Measurements from ENCODE around the gene TLDC2.

The TLDC2 gene

DNA sequence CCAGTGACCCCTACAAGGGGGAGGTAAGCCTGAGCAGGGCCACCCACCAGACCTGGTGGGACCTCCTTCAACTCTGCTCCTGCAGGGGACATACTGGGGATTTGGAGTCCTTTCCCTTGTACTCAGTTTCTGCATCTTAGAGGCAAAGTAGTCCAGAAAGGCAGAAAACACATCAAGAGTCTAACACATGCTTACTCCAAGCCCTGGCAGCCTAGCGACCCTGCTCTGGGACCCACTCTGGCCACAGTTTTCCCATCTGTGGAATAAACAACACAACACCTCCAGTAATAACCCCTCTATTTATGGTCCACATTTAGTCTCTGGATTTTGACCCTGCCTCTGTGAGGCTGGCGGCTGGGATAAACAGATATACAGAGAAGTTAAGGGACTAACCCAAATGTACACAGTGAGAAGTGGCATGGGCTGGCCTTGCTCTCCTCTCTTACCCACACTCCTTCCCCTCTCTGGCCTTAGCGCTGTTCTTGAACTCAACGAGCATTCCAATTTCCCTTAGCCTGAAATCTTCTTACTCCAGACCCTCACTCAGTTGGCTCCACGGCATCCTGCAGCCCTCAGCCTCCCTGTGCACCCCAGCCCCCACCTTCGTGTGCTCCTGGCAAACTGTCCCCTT, 16.1 kb upstream of the TLDC2 start:
- no peak overlapping the region for H3K4me3 ChIP-seq (ENCODE audit: low read length)
- no peak for DNase-seq (ENCODE audit: low read depth)
- TF ChIP-seq, protein P1, sequence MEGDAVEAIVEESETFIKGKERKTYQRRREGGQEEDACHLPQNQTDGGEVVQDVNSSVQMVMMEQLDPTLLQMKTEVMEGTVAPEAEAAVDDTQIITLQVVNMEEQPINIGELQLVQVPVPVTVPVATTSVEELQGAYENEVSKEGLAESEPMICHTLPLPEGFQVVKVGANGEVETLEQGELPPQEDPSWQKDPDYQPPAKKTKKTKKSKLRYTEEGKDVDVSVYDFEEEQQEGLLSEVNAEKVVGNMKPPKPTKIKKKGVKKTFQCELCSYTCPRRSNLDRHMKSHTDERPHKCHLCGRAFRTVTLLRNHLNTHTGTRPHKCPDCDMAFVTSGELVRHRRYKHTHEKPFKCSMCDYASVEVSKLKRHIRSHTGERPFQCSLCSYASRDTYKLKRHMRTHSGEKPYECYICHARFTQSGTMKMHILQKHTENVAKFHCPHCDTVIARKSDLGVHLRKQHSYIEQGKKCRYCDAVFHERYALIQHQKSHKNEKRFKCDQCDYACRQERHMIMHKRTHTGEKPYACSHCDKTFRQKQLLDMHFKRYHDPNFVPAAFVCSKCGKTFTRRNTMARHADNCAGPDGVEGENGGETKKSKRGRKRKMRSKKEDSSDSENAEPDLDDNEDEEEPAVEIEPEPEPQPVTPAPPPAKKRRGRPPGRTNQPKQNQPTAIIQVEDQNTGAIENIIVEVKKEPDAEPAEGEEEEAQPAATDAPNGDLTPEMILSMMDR (conservative IDR thresholded peaks at IDR 0.05; ENCODE audit: low read length): no peak

DNA sequence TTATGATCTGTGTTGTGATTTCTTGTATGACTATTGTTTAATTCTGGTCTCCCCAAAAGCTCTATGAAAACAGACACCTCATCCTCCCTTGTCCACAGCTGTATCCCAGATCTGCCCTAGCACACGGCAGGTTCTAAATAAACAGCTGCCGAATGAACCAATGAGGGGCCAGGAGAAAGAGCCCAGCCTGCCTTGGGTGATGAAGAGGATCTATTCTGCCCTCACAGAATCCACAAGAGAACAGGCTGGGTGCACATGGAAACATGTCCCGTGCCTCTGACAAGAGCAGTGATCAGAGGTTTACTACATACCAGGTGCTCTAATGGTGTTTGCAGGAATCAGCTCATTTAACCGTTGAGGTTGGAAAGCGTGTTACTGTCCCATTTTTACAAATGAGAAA, 15.6 kb upstream of the TLDC2 start:
- TF ChIP-seq, protein P1 (conservative IDR thresholded peaks at IDR 0.05; ENCODE audit: low read length): no peak
- no peak overlapping the region for H3K4me3 ChIP-seq (ENCODE audit: low read length)
- no peak for DNase-seq (ENCODE audit: low read depth)

DNA sequence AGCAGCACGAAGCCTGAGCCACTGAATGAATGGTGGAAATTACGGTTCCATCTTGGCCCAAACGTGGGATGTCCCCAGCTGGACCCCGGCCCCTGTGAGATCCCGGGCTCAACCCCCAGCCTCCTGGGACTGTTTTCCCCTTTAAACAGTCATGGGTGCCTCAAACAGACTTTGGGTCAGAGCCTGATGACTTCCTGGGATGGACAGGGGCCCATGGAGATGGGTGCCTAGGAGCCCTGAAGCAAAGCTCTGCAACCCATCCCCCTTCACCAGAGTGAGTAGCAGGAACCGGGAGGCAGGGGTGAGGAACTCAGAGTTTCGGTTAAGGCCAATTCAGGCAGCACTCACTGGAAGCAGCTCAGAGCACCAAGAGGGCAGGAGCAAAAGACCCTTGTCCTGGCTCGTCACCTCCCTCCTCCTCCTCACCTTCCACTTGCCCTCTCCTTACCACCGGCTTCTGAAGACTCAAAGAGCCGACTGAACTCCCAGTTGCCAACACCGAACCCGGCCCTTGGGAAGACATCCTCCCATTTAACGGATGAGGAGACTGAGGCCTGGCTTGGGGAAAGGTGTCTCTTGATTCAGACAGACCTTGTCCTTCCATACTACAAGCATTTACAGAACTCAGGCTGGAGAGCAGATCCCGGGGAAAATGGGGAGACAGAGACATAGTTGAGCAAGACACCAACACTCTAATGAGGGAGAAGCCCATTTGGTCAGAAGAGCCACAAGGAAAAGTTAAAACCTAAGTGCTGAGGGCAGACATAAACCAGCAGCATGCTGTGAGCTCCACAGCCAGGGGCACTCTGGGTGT, 14.9 kb upstream of the TLDC2 start:
- peak overlapping the region; percentile 71 for H3K4me3 ChIP-seq (ENCODE audit: low read length)
- DNase-seq (ENCODE audit: low read depth): no peak
- TF ChIP-seq, protein P1 (conservative IDR thresholded peaks at IDR 0.05; ENCODE audit: low read length): no peak

DNA sequence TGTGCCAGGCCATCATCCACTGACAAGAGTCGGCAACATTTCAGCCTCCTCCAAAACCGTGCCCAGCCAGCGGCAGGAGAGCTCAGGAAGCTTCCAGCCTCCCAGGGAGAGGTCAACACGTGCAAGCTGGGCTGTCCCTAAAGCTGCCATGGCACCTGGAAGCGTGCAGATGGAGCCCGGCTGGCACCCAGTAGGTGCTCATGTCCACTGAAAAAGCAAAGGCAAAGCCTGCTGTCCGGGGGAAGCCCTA, 14.4 kb upstream of the TLDC2 start:
- no peak for DNase-seq (ENCODE audit: low read depth)
- TF ChIP-seq, protein P1 (conservative IDR thresholded peaks at IDR 0.05; ENCODE audit: low read length): no peak
- peak overlapping the region; percentile 71 for H3K4me3 ChIP-seq (ENCODE audit: low read length)

DNA sequence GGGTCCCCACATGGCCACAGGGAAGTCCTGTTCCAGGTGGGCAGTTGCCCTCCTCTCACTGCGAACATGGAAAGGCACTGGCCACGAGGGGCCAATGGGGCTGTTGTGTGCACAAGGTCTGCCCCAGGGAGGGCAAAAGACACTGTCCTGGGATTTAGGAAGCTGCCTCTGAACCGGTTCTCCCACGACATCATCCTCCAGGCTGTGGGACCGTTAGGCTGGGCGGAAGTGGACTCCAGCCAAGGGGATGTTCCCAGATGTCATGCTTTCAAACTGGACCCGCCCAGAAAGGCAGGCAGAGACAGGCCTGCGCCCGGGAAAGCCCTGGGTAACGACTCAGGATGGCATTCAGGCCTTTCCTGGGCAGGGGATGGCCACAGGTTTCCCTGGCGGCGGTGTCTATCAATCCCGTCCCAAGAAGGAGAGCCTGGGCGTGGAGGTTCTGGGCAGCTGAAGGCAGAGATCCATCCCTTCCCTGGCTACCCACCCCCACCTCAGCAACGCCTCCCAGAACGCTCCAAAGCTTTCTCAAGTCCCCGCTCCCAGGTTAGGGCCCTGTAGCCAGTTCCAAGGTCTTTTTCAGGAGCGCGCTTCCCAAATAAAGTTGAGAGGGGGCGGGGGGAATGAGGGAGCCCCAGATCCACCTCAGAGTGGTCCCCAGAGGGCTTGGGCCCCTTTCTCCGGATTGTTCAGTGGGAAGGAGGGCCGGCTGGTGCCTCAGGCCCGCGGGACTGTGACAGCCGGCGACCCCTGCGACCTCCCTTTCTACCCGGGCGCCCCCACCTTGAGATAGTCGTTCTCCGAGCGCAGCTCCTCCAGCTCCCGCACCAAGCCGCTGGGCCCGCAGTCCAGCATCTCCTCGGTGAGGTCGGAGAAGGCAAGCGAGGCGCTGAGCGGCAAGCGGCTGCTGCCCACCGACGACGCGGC, 13.8 kb upstream of the TLDC2 start:
- DNase-seq (ENCODE audit: low read depth): peak; percentile 82
- TF ChIP-seq, protein P1 (conservative IDR thresholded peaks at IDR 0.05; ENCODE audit: low read length): no peak
- peak overlapping the region; percentile 71 for H3K4me3 ChIP-seq (ENCODE audit: low read length)

DNA sequence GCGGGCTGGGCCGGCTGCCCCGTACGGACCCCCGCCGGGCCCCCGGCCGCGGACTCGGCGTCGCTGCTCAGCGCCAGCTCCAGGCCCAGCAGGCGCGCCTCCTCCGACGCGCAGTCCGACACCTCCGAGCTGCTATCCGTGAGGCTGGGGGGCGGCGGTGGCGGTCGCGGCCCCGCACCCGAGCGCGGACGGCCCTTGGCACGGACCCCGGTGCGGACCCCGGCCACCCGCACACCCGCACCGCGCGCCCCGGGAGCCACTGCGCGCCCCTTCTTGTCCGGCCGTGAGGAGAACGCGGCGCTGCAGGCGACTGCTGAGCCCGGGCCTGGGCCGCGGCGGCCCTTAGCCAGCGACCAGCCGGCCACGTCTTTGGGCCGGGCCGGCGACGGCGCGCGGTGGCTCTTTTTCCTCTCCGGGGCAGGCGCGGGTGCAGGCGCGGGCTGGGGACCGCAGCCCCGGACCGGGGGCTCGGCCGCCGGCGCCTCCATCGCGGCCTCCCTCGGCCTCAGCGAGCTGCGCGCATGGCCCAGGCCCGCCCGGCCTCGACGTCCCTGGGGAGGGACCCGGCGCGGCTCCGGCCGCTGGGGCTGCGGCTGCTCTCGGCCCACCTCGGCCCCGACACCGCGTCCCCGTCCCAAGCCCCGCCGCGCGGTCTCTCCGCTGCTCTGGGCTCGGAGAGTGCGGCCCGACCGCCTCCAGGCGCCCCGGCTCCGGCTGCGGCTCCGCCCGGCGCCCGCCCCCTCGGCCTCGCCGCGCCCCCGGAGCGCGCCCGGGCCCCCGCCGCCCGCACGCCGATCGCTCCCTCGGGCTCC, 12.9 kb upstream of the TLDC2 start:
- no peak for DNase-seq (ENCODE audit: low read depth)
- peak overlapping the region; percentile 71 for H3K4me3 ChIP-seq (ENCODE audit: low read length)
- TF ChIP-seq, protein P1 (conservative IDR thresholded peaks at IDR 0.05; ENCODE audit: low read length): no peak

Measured in AG10803 (cell line).